CD14-positive monocyte (primary cell): ENCODE data around the gene PDE8A. TPM values are rescaled to one million over a fixed set of nuclear protein-coding genes. Genes with fewer than 3 reads are reported as not detected.

ENCODE experiments used
- DNase-seq, 3 donors: peaks; one replicate each; pipeline ENCODE4 v3.0.0-alpha.2; 2011 to 2022
- H2AFZ ChIP-seq: 2 replicates; pipeline ENCODE4 v1.6.0; 2012; ENCODE audit warnings: mild to moderate bottlenecking, low read depth, low read length, inconsistent platforms; ENCODE audit not compliant: insufficient read depth, poor library complexity, severe bottlenecking
- H3K27ac ChIP-seq, 2 donors: 1 replicate in 1 of 2; 2 replicates in 1 of 2; pipeline ENCODE4 v1.5.1; 2012 to 2013; ENCODE audit warnings: low read length in 2 of 2, control low read depth in 1 of 2, inconsistent platforms in 1 of 2, low read depth in 1 of 2, mild to moderate bottlenecking in 1 of 2
- H3K27me3 ChIP-seq, 2 donors: one replicate each; pipeline versions ENCODE4 v1.6.0 to v1.6.1; 2011 to 2013; ENCODE audit warnings: low read length in 2 of 2; ENCODE audit not compliant: control insufficient read depth in 2 of 2, insufficient read depth in 2 of 2
- H3K36me3 ChIP-seq, 2 donors: replicated peaks in 1 of 2; 1 replicate in 1 of 2; 2 replicates in 1 of 2; pipeline versions ENCODE4 v1.5.1 to v1.6.1; 2012 to 2013; ENCODE audit warnings: low read length in 2 of 2, control low read depth in 1 of 2, inconsistent platforms in 1 of 2, mild to moderate bottlenecking in 1 of 2; ENCODE audit not compliant: insufficient read depth in 2 of 2, control insufficient read depth in 1 of 2
- H3K4me1 ChIP-seq, 2 donors: 1 replicate in 1 of 2; 2 replicates in 1 of 2; pipeline versions ENCODE4 v1.5.1 to v1.6.1; 2012 to 2013; ENCODE audit warnings: low read length in 2 of 2, control low read depth in 1 of 2, inconsistent platforms in 1 of 2, mild to moderate bottlenecking in 1 of 2, moderate library complexity in 1 of 2; ENCODE audit not compliant: insufficient read depth in 2 of 2, control insufficient read depth in 1 of 2
- H3K4me2 ChIP-seq: replicated peaks from 2 replicates; pipeline ENCODE3; 2012; ENCODE audit warnings: low read length, moderate library complexity, mild to moderate bottlenecking; ENCODE audit not compliant: poor library complexity, severe bottlenecking; ENCODE audit errors: extremely low read depth
- H3K4me3 ChIP-seq, 3 experiments: fragments of 200-600 bp in 1 of 3; sonication (generic) in 1 of 3; replicated peaks in 1 of 3; 1 replicate in 2 of 3; 2 replicates in 1 of 3; pipeline ENCODE4 v1.5.1; 2011 to 2013; ENCODE audit warnings: low read length in 3 of 3, mild to moderate bottlenecking in 3 of 3, control low read depth in 2 of 3, low read depth in 2 of 3, inconsistent platforms in 1 of 3, moderate library complexity in 1 of 3
- H3K79me2 ChIP-seq: 2 replicates; pipeline ENCODE4 v1.6.0; 2012; ENCODE audit warnings: mild to moderate bottlenecking, control low read depth, inconsistent platforms, low read length, moderate library complexity; ENCODE audit not compliant: insufficient read depth
- H3K9ac ChIP-seq: 2 replicates; pipeline ENCODE4 v1.6.0; 2017; ENCODE audit warnings: low read length, mild to moderate bottlenecking; ENCODE audit not compliant: insufficient read depth, poor library complexity, severe bottlenecking
- H3K9me3 ChIP-seq, 2 donors: replicated peaks in 1 of 2; 1 replicate in 1 of 2; 2 replicates in 1 of 2; pipeline versions ENCODE4 v1.5.1 to v1.6.1; 2012 to 2013; ENCODE audit warnings: low read length in 2 of 2, control low read depth in 1 of 2; ENCODE audit not compliant: control insufficient read depth in 1 of 2, insufficient read depth in 1 of 2
- H4K20me1 ChIP-seq: 2 replicates; pipeline ENCODE4 v1.6.0; 2012; ENCODE audit warnings: mild to moderate bottlenecking, low read length, control low read depth, moderate library complexity; ENCODE audit not compliant: insufficient read depth
- H3K27ac Mint-ChIP-seq, 7 donors: one replicate each; pipeline ENCODE4 v1.8.0; 2020; ENCODE audit warnings: mild to moderate bottlenecking in 7 of 7, mixed read lengths in 7 of 7, moderate library complexity in 6 of 7, inconsistent platforms in 2 of 7
- H3K27me3 Mint-ChIP-seq, 3 donors: one replicate each; pipeline ENCODE4 v1.8.0; 2021 to 2022; ENCODE audit warnings: low read depth in 3 of 3, mild to moderate bottlenecking in 3 of 3, mixed read lengths in 3 of 3, moderate library complexity in 3 of 3, inconsistent platforms in 1 of 3
- H3K36me3 Mint-ChIP-seq, 2 donors: one replicate each; pipeline ENCODE4 v1.8.0; 2020; ENCODE audit warnings: mixed read lengths in 2 of 2, inconsistent platforms in 1 of 2, mild to moderate bottlenecking in 1 of 2
- H3K4me1 Mint-ChIP-seq: one replicate; pipeline ENCODE4 v1.8.0; 2020; ENCODE audit warnings: mild to moderate bottlenecking, mixed read lengths
- H3K4me3 Mint-ChIP-seq, 2 donors: one replicate each; pipeline ENCODE4 v1.8.0; 2020; ENCODE audit warnings: mild to moderate bottlenecking in 2 of 2, mixed read lengths in 2 of 2, moderate library complexity in 1 of 2
- H3K9me3 Mint-ChIP-seq, 7 donors: one replicate each; pipeline ENCODE4 v1.8.0; 2020 to 2022; ENCODE audit warnings: mixed read lengths in 7 of 7, mild to moderate bottlenecking in 6 of 7, moderate library complexity in 6 of 7, inconsistent platforms in 2 of 7
- CTCF ChIP-seq: fragments of 200-600 bp; IDR thresholded peaks from one replicate; pipeline ENCODE4 v1.8.0; 2022; ENCODE audit warnings: antibody characterized with exemption, mild to moderate bottlenecking
- WGBS: methylation state at CpG from one replicate; pipeline ENCODE4 v1.1.5; 2013; ENCODE audit warnings: missing lambda C conversion rate; ENCODE audit not compliant: insufficient coverage; 5-methylcytosine and 5-hydroxymethylcytosine counted together
- intact Hi-C, 2 donors: fragments of 100-400 bp; cut with micrococcal nuclease; formaldehyde crosslinking; loops; one replicate each; pipeline versions ENCODE4 v1.15.0 to v1.15.1; 2023
- polyA plus RNA-seq, 3 donors: library from polyadenylated mRNA; depleted of rRNA in 1 of 3; unstranded in 2 of 3; stranded (reverse) in 1 of 3; fragments of 300-500 nt in 2 of 3; fragments of >200 nt in 1 of 3; fragmentation: Illumina TruSeq in 2 of 3; gene quantifications; 1 replicate in 2 of 3; 2 replicates in 1 of 3; pipeline ENCODE4 v1.2.3, GENCODE V29; 2012 to 2021

Gene PDE8A
- polyA plus RNA-seq, 3 donors = 2.8 to 33.4 (median 4.9) TPM

- no peak for DNase-seq
- Histone ChIP-seq H2AFZ (no peak overlapping the region), H3K4me1 (no peaks in the 10 kb centered on the region), H3K4me2 (no peak overlapping the region), H3K27ac (no peak overlapping the region), H3K27me3 (no peaks in the 10 kb centered on the region), H3K36me3 (no peaks in the 10 kb centered on the region), H4K20me1 (no peaks in the 10 kb centered on the region), H3K9ac (no peak overlapping the region), H3K4me3 (no peak overlapping the region), H3K9me3 (no peaks in the 10 kb centered on the region), H3K79me2 (no peaks in the 10 kb centered on the region)
- H3K4me3 Mint-ChIP-seq = no peak overlapping the region
- no peaks in the 10 kb centered on the region for H3K36me3 Mint-ChIP-seq
- 100% methylated on average over 1 of the region's 1 CpG for WGBS
- TF ChIP-seq CTCF = no peak
- H3K27me3 Mint-ChIP-seq = peaks cover 2 to 11% (median 7%) of the 10 kb centered on the region in 3 donors
- intact Hi-C loops = no loop called here
- H3K9me3 Mint-ChIP-seq = peaks cover 0 to 2% (median 0%) of the 10 kb centered on the region in 7 donors
- H3K27ac Mint-ChIP-seq = peak overlapping the region in 1 of 7 donors; percentile 14
- H3K4me1 Mint-ChIP-seq = peaks cover 4% of the 10 kb centered on the region
Measured at GRCh38 chr15:84938726-84939125, 42.9 kb upstream of the PDE8A start.

- peaks cover 4% of the 10 kb centered on the region for H3K4me1 Mint-ChIP-seq
- no peaks in the 10 kb centered on the region for H3K79me2 ChIP-seq
- peaks cover 2 to 12% (median 11%) of the 10 kb centered on the region in 3 donors for H3K27me3 Mint-ChIP-seq
- no peak overlapping the region for H3K27ac Mint-ChIP-seq
- H3K4me1 ChIP-seq = no peaks in the 10 kb centered on the region
- H3K4me3 ChIP-seq = no peak overlapping the region
- no peaks in the 10 kb centered on the region for H3K36me3 Mint-ChIP-seq
- H3K9me3 ChIP-seq = no peaks in the 10 kb centered on the region
- no peaks in the 10 kb centered on the region for H4K20me1 ChIP-seq
- intact Hi-C loops = no loop called here
- no peaks in the 10 kb centered on the region for H3K27me3 ChIP-seq
- TF ChIP-seq CTCF = no peak
- H2AFZ ChIP-seq = no peak overlapping the region
- H3K27ac ChIP-seq = no peak overlapping the region
- no peak for DNase-seq
- no peak overlapping the region for H3K4me2 ChIP-seq
- no CpG with 5 or more reads among the region's 3 CpGs for WGBS
- H3K4me3 Mint-ChIP-seq = no peak overlapping the region
- H3K9ac ChIP-seq = no peak overlapping the region
- no peaks in the 10 kb centered on the region for H3K36me3 ChIP-seq
- peaks cover 0 to 2% (median 0%) of the 10 kb centered on the region in 7 donors for H3K9me3 Mint-ChIP-seq
Measured at GRCh38 chr15:84940399-84940798, 41.3 kb upstream of the PDE8A start.
